OCI-LY7 (cell line): ENCODE measurements around the gene LTBP2.

Experiments
- EZH2phosphoT487 ChIP-seq: fragments of 200-600 bp; sonication (generic); IDR thresholded peaks from 2 replicates; pipeline ENCODE4 v1.6.1; 2018; ENCODE audit warnings: low read depth, borderline replicate concordance, mild to moderate bottlenecking, mixed run types, antibody characterized with exemption, low read length, moderate library complexity, mixed read lengths
- TF ChIP-seq, protein P1 (sequence below): fragments of 200-600 bp; sonication (generic); conservative IDR thresholded peaks from 2 replicates; pipeline ENCODE4 v1.5.1; 2014; ENCODE audit warnings: mild to moderate bottlenecking, antibody characterized with exemption, low read length, moderate library complexity, mixed read lengths

DNA sequence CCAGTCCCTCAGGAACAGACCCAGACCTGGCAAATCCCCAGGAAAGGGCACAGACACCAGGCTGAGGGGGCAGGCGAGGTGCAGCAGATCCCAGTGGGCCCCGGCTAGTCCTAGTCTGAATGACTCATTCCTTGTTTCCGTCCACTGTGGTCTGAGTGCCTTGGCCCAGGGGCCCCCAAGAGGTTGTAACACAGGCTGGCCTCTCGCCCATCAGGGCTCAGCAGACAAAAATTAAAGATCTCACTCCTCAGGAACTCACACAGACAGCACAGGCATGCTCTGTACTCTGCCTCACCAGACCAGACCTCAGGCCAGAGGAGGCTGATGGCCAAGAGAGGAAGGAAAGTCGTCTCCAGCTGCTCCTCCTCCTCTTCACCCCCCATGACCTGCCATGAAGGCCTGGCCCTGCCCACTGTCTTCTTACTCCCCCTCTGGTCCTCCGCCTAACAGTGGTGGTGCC lies 7.7 kb upstream of the LTBP2 start:
- TF ChIP-seq, protein P1, sequence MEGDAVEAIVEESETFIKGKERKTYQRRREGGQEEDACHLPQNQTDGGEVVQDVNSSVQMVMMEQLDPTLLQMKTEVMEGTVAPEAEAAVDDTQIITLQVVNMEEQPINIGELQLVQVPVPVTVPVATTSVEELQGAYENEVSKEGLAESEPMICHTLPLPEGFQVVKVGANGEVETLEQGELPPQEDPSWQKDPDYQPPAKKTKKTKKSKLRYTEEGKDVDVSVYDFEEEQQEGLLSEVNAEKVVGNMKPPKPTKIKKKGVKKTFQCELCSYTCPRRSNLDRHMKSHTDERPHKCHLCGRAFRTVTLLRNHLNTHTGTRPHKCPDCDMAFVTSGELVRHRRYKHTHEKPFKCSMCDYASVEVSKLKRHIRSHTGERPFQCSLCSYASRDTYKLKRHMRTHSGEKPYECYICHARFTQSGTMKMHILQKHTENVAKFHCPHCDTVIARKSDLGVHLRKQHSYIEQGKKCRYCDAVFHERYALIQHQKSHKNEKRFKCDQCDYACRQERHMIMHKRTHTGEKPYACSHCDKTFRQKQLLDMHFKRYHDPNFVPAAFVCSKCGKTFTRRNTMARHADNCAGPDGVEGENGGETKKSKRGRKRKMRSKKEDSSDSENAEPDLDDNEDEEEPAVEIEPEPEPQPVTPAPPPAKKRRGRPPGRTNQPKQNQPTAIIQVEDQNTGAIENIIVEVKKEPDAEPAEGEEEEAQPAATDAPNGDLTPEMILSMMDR: no peak
- no peak for TF ChIP-seq EZH2phosphoT487
